WTC11 (cell line): Measurements from ENCODE around the gene SYNGAP1.

Experiments used
- FOXJ3 ChIP-seq: sonication (generic); formaldehyde crosslinking; IDR thresholded peaks from 2 replicates; pipeline ENCODE4 v1.9.0; 2021; ENCODE audit warnings: missing genetic modification reagents, mild to moderate bottlenecking, borderline replicate concordance
- FOXK1 ChIP-seq: sonication (generic); formaldehyde crosslinking; IDR thresholded peaks from 2 replicates; pipeline ENCODE4 v1.8.0; 2022; ENCODE audit warnings: mild to moderate bottlenecking, moderate library complexity, missing genetic modification reagents
- IRF2 ChIP-seq: sonication (generic); formaldehyde crosslinking; IDR thresholded peaks from 2 replicates; pipeline ENCODE4 v1.8.0; 2022; ENCODE audit warnings: low read depth, missing genetic modification reagents, borderline replicate concordance
- MAX ChIP-seq: sonication (generic); formaldehyde crosslinking; IDR thresholded peaks from 2 replicates; pipeline ENCODE4 v1.8.0; 2022; ENCODE audit warnings: mild to moderate bottlenecking, missing genetic modification reagents
- SP1 ChIP-seq: sonication (generic); formaldehyde crosslinking; conservative IDR thresholded peaks from 2 replicates; pipeline ENCODE4 v1.8.1; 2022; ENCODE audit warnings: missing genetic modification reagents
- TCF7 ChIP-seq: sonication (generic); formaldehyde crosslinking; IDR thresholded peaks from 2 replicates; pipeline ENCODE4 v1.8.0; 2022; ENCODE audit warnings: mild to moderate bottlenecking, low read depth, missing genetic modification reagents, moderate library complexity
- USF2 ChIP-seq: sonication (generic); formaldehyde crosslinking; IDR thresholded peaks from 2 replicates; pipeline ENCODE4 v1.8.1; 2023; ENCODE audit warnings: mild to moderate bottlenecking, missing genetic modification reagents, moderate library complexity
- TF ChIP-seq, protein P1 (sequence below): fragments of 200-600 bp; IDR thresholded peaks from 2 replicates; pipeline ENCODE4 v1.8.0; 2022; ENCODE audit warnings: antibody characterized with exemption

DNA sequence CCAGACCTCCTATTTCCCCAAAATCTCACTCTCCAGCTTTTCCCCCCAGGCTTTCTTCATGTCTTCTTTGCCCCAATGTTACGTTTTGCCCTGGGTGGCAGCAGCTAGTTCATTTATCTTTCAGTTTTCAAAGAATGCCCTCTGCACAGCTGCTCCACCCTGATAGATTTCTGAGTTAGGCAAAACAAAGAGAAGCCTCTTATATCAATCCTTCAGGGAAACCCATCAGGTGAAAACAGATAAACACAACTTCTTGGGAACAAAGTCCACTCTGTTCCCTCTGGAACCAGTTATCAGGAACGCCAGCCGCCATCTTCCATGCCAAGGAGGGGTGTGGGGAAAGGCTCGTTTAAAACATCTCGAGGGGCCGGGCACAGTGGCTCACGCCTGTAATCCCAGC, 68.5 kb downstream of the SYNGAP1 start:
- TF ChIP-seq, protein P1, sequence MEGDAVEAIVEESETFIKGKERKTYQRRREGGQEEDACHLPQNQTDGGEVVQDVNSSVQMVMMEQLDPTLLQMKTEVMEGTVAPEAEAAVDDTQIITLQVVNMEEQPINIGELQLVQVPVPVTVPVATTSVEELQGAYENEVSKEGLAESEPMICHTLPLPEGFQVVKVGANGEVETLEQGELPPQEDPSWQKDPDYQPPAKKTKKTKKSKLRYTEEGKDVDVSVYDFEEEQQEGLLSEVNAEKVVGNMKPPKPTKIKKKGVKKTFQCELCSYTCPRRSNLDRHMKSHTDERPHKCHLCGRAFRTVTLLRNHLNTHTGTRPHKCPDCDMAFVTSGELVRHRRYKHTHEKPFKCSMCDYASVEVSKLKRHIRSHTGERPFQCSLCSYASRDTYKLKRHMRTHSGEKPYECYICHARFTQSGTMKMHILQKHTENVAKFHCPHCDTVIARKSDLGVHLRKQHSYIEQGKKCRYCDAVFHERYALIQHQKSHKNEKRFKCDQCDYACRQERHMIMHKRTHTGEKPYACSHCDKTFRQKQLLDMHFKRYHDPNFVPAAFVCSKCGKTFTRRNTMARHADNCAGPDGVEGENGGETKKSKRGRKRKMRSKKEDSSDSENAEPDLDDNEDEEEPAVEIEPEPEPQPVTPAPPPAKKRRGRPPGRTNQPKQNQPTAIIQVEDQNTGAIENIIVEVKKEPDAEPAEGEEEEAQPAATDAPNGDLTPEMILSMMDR: no peak
- TF ChIP-seq TCF7 (no peak), IRF2 (CRISPR knock-in tag) (no peak), SP1 (CRISPR knock-in tag) (no peak), FOXJ3 (CRISPR knock-in tag) (no peak), FOXK1 (CRISPR knock-in tag) (no peak), USF2 (CRISPR knock-in tag) (no peak), MAX (CRISPR knock-in tag) (no peak)
